Muscle layer of colon (tissue), 2 donors: ENCODE measurements around the gene ZNF816.
"Not testable (repeated sequence)": the region's sequence is repeated elsewhere in the genome, so short reads cannot be mapped to it uniquely, and the experiment has no call there.

ENCODE experiments used
- H3K27ac ChIP-seq: one replicate; pipeline ENCODE4 v1.7.0; 2013; ENCODE audit warnings: low read depth, mild to moderate bottlenecking, low read length, moderate library complexity
- H3K27me3 ChIP-seq, 2 donors: one replicate each; pipeline ENCODE4 v1.7.0; 2013; ENCODE audit warnings: low read length in 2 of 2, mild to moderate bottlenecking in 2 of 2; ENCODE audit not compliant: insufficient read depth in 2 of 2, control insufficient read depth in 1 of 2
- H3K36me3 ChIP-seq: one replicate; pipeline ENCODE4 v1.7.0; 2013; ENCODE audit warnings: mild to moderate bottlenecking, low read length; ENCODE audit not compliant: insufficient read depth
- H3K4me1 ChIP-seq: one replicate; pipeline ENCODE4 v1.7.0; 2013; ENCODE audit warnings: mild to moderate bottlenecking, low read length; ENCODE audit not compliant: insufficient read depth
- H3K4me3 ChIP-seq, 2 donors: one replicate each; pipeline ENCODE4 v1.7.0; 2013; ENCODE audit warnings: low read length in 2 of 2, low read depth in 1 of 2, mild to moderate bottlenecking in 1 of 2, moderate library complexity in 1 of 2
- H3K9ac ChIP-seq: one replicate; pipeline ENCODE4 v1.7.0; 2013; ENCODE audit warnings: low read length
- H3K9me3 ChIP-seq: one replicate; pipeline ENCODE4 v1.7.0; 2013; ENCODE audit warnings: mild to moderate bottlenecking, low read length
- donor health status: abdominal sarcoma.
- donor health status: Adenocarcinoma of cecum.

ZNF816 gene

GRCh38 chr19:52992109-52993004 lies 29.7 kb upstream of the ZNF816 start:
- Histone ChIP-seq H3K27ac (peak overlapping the region; percentile 68), H3K27me3 (no peaks in the 10 kb centered on the region), H3K9me3 (no peaks in the 10 kb centered on the region), H3K4me3 (peak overlapping the region; percentile 73 to 74), H3K9ac (peak overlapping the region; percentile 21), H3K4me1 (peaks cover 10% of the 10 kb centered on the region), H3K36me3 (peaks cover 9% of the 10 kb centered on the region)

DNA sequence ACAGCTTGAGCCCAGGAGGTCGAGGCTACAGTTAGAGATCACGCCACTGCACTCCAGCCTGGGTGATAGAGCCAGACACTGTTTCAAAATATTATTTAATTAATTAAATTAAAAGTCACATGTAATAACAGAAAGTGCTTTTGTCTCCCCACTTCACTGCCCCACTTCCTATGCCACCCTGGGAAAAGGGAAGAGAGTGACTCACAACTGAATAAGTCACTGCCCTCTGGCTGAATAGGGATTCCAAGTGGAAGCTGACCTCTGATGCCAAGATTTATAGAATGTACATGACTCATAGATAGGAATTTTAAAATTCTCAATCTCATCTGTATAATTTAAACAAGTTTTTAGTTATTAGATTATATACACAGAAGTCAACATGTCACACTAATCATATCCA lies 28.8 kb upstream of the ZNF816 start:
- no peak overlapping the region for H3K4me3 ChIP-seq
- no peaks in the 10 kb centered on the region for H3K9me3 ChIP-seq
- H3K4me1 ChIP-seq: peaks cover 10% of the 10 kb centered on the region
- no peak overlapping the region for H3K9ac ChIP-seq
- H3K27me3 ChIP-seq: no peaks in the 10 kb centered on the region
- H3K27ac ChIP-seq: no peak overlapping the region
- H3K36me3 ChIP-seq: peaks cover 11% of the 10 kb centered on the region

GRCh38 chr19:52990759-52991418 lies 28.2 kb upstream of the ZNF816 start:
- H3K9ac ChIP-seq: no peak overlapping the region
- peaks cover 17% of the 10 kb centered on the region for H3K36me3 ChIP-seq
- H3K27ac ChIP-seq: no peak overlapping the region
- H3K27me3 ChIP-seq: no peaks in the 10 kb centered on the region
- H3K9me3 ChIP-seq: no peaks in the 10 kb centered on the region
- peaks cover 10% of the 10 kb centered on the region for H3K4me1 ChIP-seq
- H3K4me3 ChIP-seq: no peak overlapping the region

DNA sequence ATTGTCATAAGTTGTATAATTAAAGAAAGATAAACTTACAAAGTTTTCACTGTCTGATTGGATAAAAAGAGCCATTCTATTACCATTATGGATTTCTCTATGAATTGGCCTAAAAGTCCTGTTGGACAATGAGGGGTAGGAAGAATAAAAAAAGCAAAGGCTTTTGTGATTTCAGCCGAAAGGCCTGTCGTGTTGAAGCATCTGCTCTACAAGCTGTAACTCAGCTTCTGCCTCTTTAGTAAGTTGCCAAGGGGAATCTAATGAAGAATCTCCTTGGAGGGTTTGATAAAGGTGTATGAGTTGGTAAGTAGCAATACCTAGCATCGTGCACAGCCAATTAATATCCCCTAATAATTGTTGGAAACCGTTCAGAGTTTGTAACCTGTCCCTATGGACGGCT lies 25.8 kb upstream of the ZNF816 start:
- Histone ChIP-seq H3K36me3 (peaks cover 30% of the 10 kb centered on the region), H3K9ac (no peak overlapping the region), H3K27me3 (no peaks in the 10 kb centered on the region), H3K27ac (no peak overlapping the region), H3K4me1 (peaks cover 10% of the 10 kb centered on the region), H3K4me3 (no peak overlapping the region), H3K9me3 (no peaks in the 10 kb centered on the region)

DNA sequence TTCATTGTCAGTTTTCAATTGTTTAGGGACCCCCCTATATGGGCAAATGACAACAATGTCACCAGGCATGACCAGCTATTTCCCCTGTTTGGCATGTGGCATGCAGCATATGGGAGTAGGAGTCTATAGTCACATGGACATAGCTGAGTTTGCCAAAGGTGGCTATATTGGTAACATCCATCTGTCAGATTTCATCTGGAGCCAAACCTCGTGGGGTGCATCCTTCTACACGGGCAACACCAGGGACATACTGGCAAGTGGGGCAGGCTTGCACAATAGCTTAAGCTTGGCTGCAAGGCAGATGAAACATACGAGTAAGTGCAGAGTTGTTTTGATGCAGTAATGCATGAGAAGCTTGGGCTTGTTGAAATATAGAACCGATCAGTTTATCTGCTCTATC lies 24.5 kb upstream of the ZNF816 start:
- Histone ChIP-seq H3K9ac (no peak overlapping the region), H3K4me3 (no peak overlapping the region), H3K36me3 (peaks cover 30% of the 10 kb centered on the region), H3K4me1 (peaks cover 4% of the 10 kb centered on the region), H3K9me3 (no peaks in the 10 kb centered on the region), H3K27me3 (no peaks in the 10 kb centered on the region), H3K27ac (no peak overlapping the region)

DNA sequence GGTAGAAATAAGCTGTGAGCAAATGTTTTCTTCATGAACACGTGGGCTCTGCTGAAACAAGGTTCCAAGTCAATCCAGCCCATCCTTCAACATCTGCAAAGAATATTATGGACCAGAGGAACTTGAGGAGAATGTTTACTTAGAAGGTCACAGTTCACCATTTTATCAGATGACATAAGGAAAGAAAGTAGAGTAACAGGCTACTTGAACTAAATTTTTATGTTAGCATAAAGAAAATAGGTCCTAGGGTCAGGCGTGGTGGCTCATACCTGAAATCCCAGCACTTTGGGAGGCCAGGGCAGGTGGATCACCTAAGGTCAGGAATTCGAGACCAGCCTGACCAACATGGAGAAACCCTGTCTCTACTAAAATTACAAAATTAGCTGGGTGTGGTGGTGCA lies 20.5 kb upstream of the ZNF816 start:
- H3K27me3 ChIP-seq, H3K9ac ChIP-seq, H3K9me3 ChIP-seq, H3K4me1 ChIP-seq, H3K27ac ChIP-seq, H3K4me3 ChIP-seq: not testable (repeated sequence)
- peaks cover 21% of the 10 kb centered on the region for H3K36me3 ChIP-seq

DNA sequence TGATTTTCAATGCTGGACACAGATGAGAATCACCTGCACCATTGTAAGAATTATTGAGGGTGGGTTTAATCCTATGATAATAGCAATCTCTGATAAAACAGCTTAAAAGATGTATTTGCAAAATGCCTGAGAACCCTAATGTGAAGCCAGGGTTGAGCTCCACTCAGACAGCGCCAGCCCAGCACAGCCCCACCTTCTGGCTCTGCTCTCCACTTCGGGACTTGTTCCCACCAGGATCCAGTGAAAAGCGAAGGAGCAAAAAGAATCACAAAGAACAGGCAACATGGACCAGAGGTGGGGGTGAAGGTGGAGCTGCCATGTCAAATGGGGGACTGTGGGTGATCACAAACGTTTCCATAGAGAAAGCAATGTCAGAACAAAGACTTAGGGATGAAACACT lies 18.6 kb upstream of the ZNF816 start:
- H3K9me3 ChIP-seq: no peaks in the 10 kb centered on the region
- H3K9ac ChIP-seq: no peak overlapping the region
- H3K36me3 ChIP-seq: peaks cover 17% of the 10 kb centered on the region
- no peaks in the 10 kb centered on the region for H3K4me1 ChIP-seq
- no peak overlapping the region for H3K27ac ChIP-seq
- H3K27me3 ChIP-seq: no peaks in the 10 kb centered on the region
- H3K4me3 ChIP-seq: no peak overlapping the region

- no peaks in the 10 kb centered on the region for H3K4me1 ChIP-seq
- peaks cover 5% of the 10 kb centered on the region for H3K36me3 ChIP-seq
- no peaks in the 10 kb centered on the region for H3K9me3 ChIP-seq
- no peak overlapping the region for H3K4me3 ChIP-seq
- no peak overlapping the region for H3K27ac ChIP-seq
- H3K27me3 ChIP-seq: no peaks in the 10 kb centered on the region
- no peak overlapping the region for H3K9ac ChIP-seq
These were observed 5.1 kb upstream of the ZNF816 start for GRCh38 chr19:52967772-52968171.

GRCh38 chr19:52963247-52963618 lies 552 bp upstream of the ZNF816 start:
- peaks cover 10% of the 10 kb centered on the region for H3K4me1 ChIP-seq

DNA sequence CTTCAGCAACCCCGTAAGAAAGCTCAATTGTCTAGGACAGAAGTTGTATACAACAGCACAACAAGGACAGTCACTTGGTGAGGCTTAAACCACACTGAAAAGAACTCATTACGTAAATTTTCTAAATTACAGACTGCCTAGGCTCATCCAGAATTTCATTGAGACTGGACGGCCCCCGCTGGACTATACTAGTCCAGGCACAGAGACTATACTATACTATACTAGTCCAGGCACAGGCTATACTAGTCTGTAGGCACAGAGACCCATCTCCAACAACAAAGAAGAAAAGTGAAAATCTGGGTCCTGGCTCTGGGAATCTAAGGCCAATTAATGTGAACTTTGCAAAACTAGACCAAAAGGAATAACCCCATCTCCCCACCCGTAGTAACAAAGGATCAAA lies 700 bp downstream of the ZNF816 start:
- Histone ChIP-seq H3K27me3 (no peaks in the 10 kb centered on the region), H3K36me3 (no peaks in the 10 kb centered on the region), H3K9ac (peak overlapping the region; percentile 55), H3K9me3 (no peaks in the 10 kb centered on the region), H3K4me3 (peak overlapping the region; percentile 56 to 87), H3K4me1 (peaks cover 10% of the 10 kb centered on the region), H3K27ac (peak overlapping the region; percentile 81)

More at GRCh38 chr19:52963247-52963618, 552 bp upstream of the ZNF816 start:
- Histone ChIP-seq H3K9me3 (no peaks in the 10 kb centered on the region), H3K4me3 (peak overlapping the region; percentile 56 to 87), H3K9ac (peak overlapping the region; percentile 66), H3K27ac (peak overlapping the region; percentile 93), H3K27me3 (no peaks in the 10 kb centered on the region), H3K36me3 (no peaks in the 10 kb centered on the region)

DNA sequence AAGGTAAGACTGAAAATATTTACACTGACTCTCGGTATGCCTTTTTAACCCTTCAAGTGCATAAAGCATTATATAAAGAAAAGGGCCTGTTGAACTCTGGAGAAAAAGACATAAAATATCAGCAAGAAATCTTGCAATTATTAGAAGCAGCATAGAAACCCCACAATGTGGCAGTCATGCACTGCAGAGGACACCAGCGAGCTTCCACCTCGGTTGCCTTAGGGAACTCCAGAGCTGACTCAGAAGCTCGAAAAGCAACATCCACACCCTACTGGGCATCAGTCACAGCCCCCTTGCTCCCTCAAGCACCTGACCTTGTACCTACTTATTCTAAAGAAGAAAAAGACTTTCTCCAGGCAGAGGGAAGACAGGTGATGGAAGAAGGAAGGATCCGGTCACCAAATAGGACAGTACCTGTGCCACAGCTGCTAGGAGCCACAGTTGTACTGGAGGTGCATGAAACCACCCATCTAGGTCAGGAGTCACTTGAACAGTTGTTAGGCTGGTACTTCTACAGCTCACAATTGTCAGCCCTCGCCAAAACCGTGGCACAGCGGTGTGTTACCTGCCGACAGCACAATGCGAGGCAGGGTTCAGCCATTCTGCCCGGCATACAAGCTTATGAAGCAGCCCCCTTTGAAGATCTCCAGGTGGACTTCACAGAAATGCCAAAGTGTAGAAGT lies 2.9 kb downstream of the ZNF816 start:
- Histone ChIP-seq H3K9ac (no peak overlapping the region), H3K9me3 (no peaks in the 10 kb centered on the region), H3K36me3 (peaks cover 10% of the 10 kb centered on the region), H3K4me3 (no peak overlapping the region), H3K4me1 (peaks cover 10% of the 10 kb centered on the region), H3K27ac (no peak overlapping the region), H3K27me3 (no peaks in the 10 kb centered on the region)
